Astrocyte (in vitro differentiated cells and primary cell): Measurements from ENCODE around the gene RPP25L. TPM values are rescaled to one million over a fixed set of nuclear protein-coding genes. Genes with fewer than 3 reads are reported as not detected.
A peak's percentile ranks its signal among the peaks of the same experiment; 100 is the strongest.

Experiments
- DNase-seq: peaks from one replicate; pipeline ENCODE4 v3.0.0-alpha.2; 2010; ENCODE audit warnings: low read depth
- FAIRE-seq: peaks from 2 replicates; lab custom pipeline; 2011; peaks lifted over from hg19 to GRCh38; lab: Jason Lieb, UNC
- H2AFZ ChIP-seq: 2 replicates; pipeline ENCODE4 v1.6.0; 2012; ENCODE audit warnings: low read depth, low read length, inconsistent platforms
- H3K27ac ChIP-seq: 2 replicates; pipeline ENCODE4 v1.5.1; 2011; ENCODE audit warnings: low read depth, low read length, inconsistent platforms
- H3K27me3 ChIP-seq: 2 replicates; pipeline ENCODE4 v1.6.0; 2011; ENCODE audit warnings: low read length, inconsistent platforms; ENCODE audit not compliant: insufficient read depth
- H3K36me3 ChIP-seq: 2 replicates; pipeline ENCODE4 v1.5.1; 2011; ENCODE audit warnings: low read length, inconsistent platforms; ENCODE audit not compliant: insufficient read depth
- H3K4me1 ChIP-seq: 2 replicates; pipeline ENCODE4 v1.5.1; 2011; ENCODE audit warnings: low read length, inconsistent platforms; ENCODE audit not compliant: insufficient read depth
- H3K4me2 ChIP-seq: 2 replicates; pipeline ENCODE4 v1.6.0; 2012; ENCODE audit warnings: low read length, inconsistent platforms
- H3K4me3 ChIP-seq: 2 replicates; pipeline ENCODE4 v1.5.1; 2011; ENCODE audit warnings: low read depth, mild to moderate bottlenecking, low read length, inconsistent platforms; ENCODE audit not compliant: insufficient read depth
- H3K79me2 ChIP-seq: 2 replicates; pipeline ENCODE4 v1.6.0; 2012; ENCODE audit warnings: mild to moderate bottlenecking, low read length, inconsistent platforms; ENCODE audit not compliant: insufficient read depth
- H3K9ac ChIP-seq: 2 replicates; pipeline ENCODE4 v1.6.0; 2012; ENCODE audit warnings: mild to moderate bottlenecking, low read length, inconsistent platforms
- H3K9me3 ChIP-seq: 2 replicates; pipeline ENCODE4 v1.5.1; 2012; ENCODE audit warnings: low read depth, mild to moderate bottlenecking, low read length, inconsistent platforms; ENCODE audit not compliant: insufficient read depth
- H4K20me1 ChIP-seq: 2 replicates; pipeline ENCODE4 v1.6.0; 2012; ENCODE audit warnings: low read length, inconsistent platforms; ENCODE audit not compliant: insufficient read depth
- H3K27ac Mint-ChIP-seq: one replicate; pipeline ENCODE4 v1.8.0; 2021; ENCODE audit warnings: mild to moderate bottlenecking, mixed read lengths; ENCODE audit not compliant: unreplicated experiment
- H3K27me3 Mint-ChIP-seq: one replicate; pipeline ENCODE4 v1.8.0; 2021; ENCODE audit warnings: low read depth, mixed read lengths; ENCODE audit not compliant: unreplicated experiment
- H3K36me3 Mint-ChIP-seq: one replicate; pipeline ENCODE4 v1.8.0; 2021; ENCODE audit warnings: low read depth, mixed read lengths; ENCODE audit not compliant: unreplicated experiment
- H3K4me1 Mint-ChIP-seq: one replicate; pipeline ENCODE4 v1.8.0; 2021; ENCODE audit warnings: low read depth, mixed read lengths; ENCODE audit not compliant: unreplicated experiment
- H3K4me3 Mint-ChIP-seq: one replicate; pipeline ENCODE4 v1.8.0; 2021; ENCODE audit warnings: mild to moderate bottlenecking, moderate library complexity, mixed read lengths; ENCODE audit not compliant: unreplicated experiment
- H3K9me3 Mint-ChIP-seq: one replicate; pipeline ENCODE4 v1.8.0; 2021; ENCODE audit warnings: mild to moderate bottlenecking, mixed read lengths; ENCODE audit not compliant: unreplicated experiment
- CTCF ChIP-seq: IDR thresholded peaks from 2 replicates; pipeline ENCODE4 v1.5.1; 2011; ENCODE audit warnings: low read depth, mild to moderate bottlenecking, inconsistent platforms, low read length, moderate library complexity; ENCODE audit not compliant: insufficient read depth
- EZH2 ChIP-seq: IDR thresholded peaks from 2 replicates; pipeline ENCODE4 v1.6.1; 2012; ENCODE audit warnings: mild to moderate bottlenecking, low read length, inconsistent platforms; ENCODE audit not compliant: insufficient read depth
- total RNA-seq: library from RNA; stranded (reverse); gene quantifications from 2 replicates; pipeline ENCODE4 v1.2.1, GENCODE V29; 2021

Gene RPP25L
- total RNA-seq, 1 donor from 2014 or later, result 13.9 TPM

- Histone ChIP-seq H3K4me2 (no peak overlapping the region), H3K27me3 (peaks cover 67% of the 10 kb centered on the region), H3K4me1 (no peaks in the 10 kb centered on the region), H2AFZ (no peak overlapping the region), H3K9ac (no peak overlapping the region), H3K4me3 (no peak overlapping the region), H3K9me3 (no peaks in the 10 kb centered on the region), H4K20me1 (peaks cover 10% of the 10 kb centered on the region), H3K36me3 (no peaks in the 10 kb centered on the region), H3K79me2 (no peaks in the 10 kb centered on the region), H3K27ac (no peak overlapping the region)
- peaks cover 2% of the 10 kb centered on the region for H3K9me3 Mint-ChIP-seq
- no peak overlapping the region for H3K27ac Mint-ChIP-seq
- TF ChIP-seq EZH2, result peak; percentile 12
- no peak for TF ChIP-seq CTCF
- DNase-seq, result no peak
- H3K4me1 Mint-ChIP-seq, result no peaks in the 10 kb centered on the region
- no peak for FAIRE-seq
- peaks cover 62% of the 10 kb centered on the region for H3K27me3 Mint-ChIP-seq
- no peak overlapping the region for H3K4me3 Mint-ChIP-seq
- H3K36me3 Mint-ChIP-seq, result no peaks in the 10 kb centered on the region
Observed at GRCh38 chr9:34592895-34593601, 18.8 kb downstream of the RPP25L start.

GRCh38 chr9:34591917-34592866, 19.7 kb downstream of the RPP25L start:
- DNase-seq (no peak), FAIRE-seq (no peak)
- Histone ChIP-seq H2AFZ (no peak overlapping the region), H3K27ac (no peak overlapping the region), H3K36me3 (no peaks in the 10 kb centered on the region), H3K4me2 (no peak overlapping the region), H3K4me3 (no peak overlapping the region), H3K9me3 (no peaks in the 10 kb centered on the region), H3K4me1 (no peaks in the 10 kb centered on the region), H3K27me3 (peaks cover 68% of the 10 kb centered on the region), H3K79me2 (no peaks in the 10 kb centered on the region), H3K9ac (no peak overlapping the region), H4K20me1 (peaks cover 16% of the 10 kb centered on the region)
- H3K9me3 Mint-ChIP-seq, result peaks cover 2% of the 10 kb centered on the region
- TF ChIP-seq EZH2 (no peak), CTCF (no peak)
- H3K27me3 Mint-ChIP-seq, result peaks cover 64% of the 10 kb centered on the region
- H3K27ac Mint-ChIP-seq, result peak overlapping the region; percentile 29
- H3K36me3 Mint-ChIP-seq, result no peaks in the 10 kb centered on the region
- H3K4me1 Mint-ChIP-seq, result no peaks in the 10 kb centered on the region
- H3K4me3 Mint-ChIP-seq, result no peak overlapping the region
